Measurements from ENCODE around the gene PCNX3.

PCNX3 gene

GRCh38 chr11:65599216-65599954 is 16.2 kb upstream of the PCNX3 start:
- DNase-seq = no peak

- DNase-seq = no peak
These were observed 15.7 kb upstream of the PCNX3 start for GRCh38 chr11:65599955-65600246.

- no peak for DNase-seq
These were observed 11.3 kb upstream of the PCNX3 start for GRCh38 chr11:65604258-65604657.

- peak; percentile 87 for DNase-seq
These were observed 8.5 kb upstream of the PCNX3 start for GRCh38 chr11:65606876-65607613.

GRCh38 chr11:65607614-65608426 is 7.8 kb upstream of the PCNX3 start:
- DNase-seq = no peak

- no peak for DNase-seq
These were observed 6.3 kb upstream of the PCNX3 start for GRCh38 chr11:65609229-65609628.

GRCh38 chr11:65609665-65610064 is 5.9 kb upstream of the PCNX3 start:
- no peak for DNase-seq

GRCh38 chr11:65610404-65610803 is 5.2 kb upstream of the PCNX3 start:
- DNase-seq = no peak

- DNase-seq = no peak
These were observed 4.4 kb upstream of the PCNX3 start for GRCh38 chr11:65611028-65611757.

- no peak for DNase-seq
These were observed 3.6 kb upstream of the PCNX3 start for GRCh38 chr11:65611758-65612603.

GRCh38 chr11:65612691-65613090 is 2.9 kb upstream of the PCNX3 start:
- no peak for DNase-seq

GRCh38 chr11:65613091-65613928 is 2.3 kb upstream of the PCNX3 start:
- DNase-seq = no peak

GRCh38 chr11:65615950-65616574 is 486 bp downstream of the PCNX3 start:
- DNase-seq = no peak

- DNase-seq = no peak
These were observed 1.0 kb downstream of the PCNX3 start for GRCh38 chr11:65616575-65617001.

- no peak for DNase-seq
These were observed 1.7 kb downstream of the PCNX3 start for GRCh38 chr11:65617136-65617850.

GRCh38 chr11:65617990-65618751 is 2.6 kb downstream of the PCNX3 start:
- no peak for DNase-seq

GRCh38 chr11:65618763-65619162 is 3.2 kb downstream of the PCNX3 start:
- no peak for DNase-seq

- DNase-seq = no peak
These were observed 3.8 kb downstream of the PCNX3 start for GRCh38 chr11:65619281-65619928.

- no peak for DNase-seq
These were observed 5.1 kb downstream of the PCNX3 start for GRCh38 chr11:65620666-65621065.
